Amniotic stem cell (primary cell): ENCODE results near the gene NOL4.

Source experiments
- DNase-seq: peaks from one replicate; lab custom pipeline; 2025; lab: John Stamatoyannopoulos, UW

The NOL4 gene

GRCh38 chr18:34189656-34190435 is 34.9 kb downstream of the NOL4 start:
- no peak for DNase-seq
